SK-N-SH (cell line): ENCODE data around the gene EFTUD2. TPM values are rescaled to one million over a fixed set of nuclear protein-coding genes. Genes with fewer than 3 reads are reported as not detected.

Experiments used
- CTCF ChIA-PET: fragments of 300-600, 350-600 bp; formaldehyde crosslinking; extraction: SDS; loops from one replicate; lab custom pipeline; 2021; lab: Yijun Ruan, JAX
- POLR2A ChIA-PET: fragments of 350-600 bp; sonication (Branson Sonifier 250); formaldehyde crosslinking; extraction: SDS; loops from one replicate; lab custom pipeline; 2020; ENCODE audit warnings: antibody characterized with exemption, inconsistent platforms; lab: Yijun Ruan, JAX
- DNase-seq: peaks from one replicate; pipeline ENCODE4 v3.0.0; 2012
- H2AFZ ChIP-seq: fragments of 200-600 bp; sonication (generic); 2 replicates; pipeline ENCODE4 v1.8.1; 2016; ENCODE audit warnings: antibody characterized with exemption, mild to moderate bottlenecking, low read depth
- H3F3A ChIP-seq: fragments of 200-600 bp; sonication (generic); replicated peaks from 2 replicates; pipeline ENCODE3; 2016; ENCODE audit warnings: antibody characterized with exemption, mild to moderate bottlenecking; ENCODE audit not compliant: insufficient read depth
- H3K27ac ChIP-seq, 2 experiments: fragments of 200-500 bp in 1 of 2; fragments of 200-600 bp in 1 of 2; sonication (Bioruptor generic) in 1 of 2; sonication (generic), shearing (Covaris generic) in 1 of 2; 2 replicates each; pipeline versions ENCODE4 v1.5.1 to v1.6.1; 2014 to 2016; ENCODE audit warnings: low read depth in 2 of 2, inconsistent platforms in 1 of 2, low read length in 1 of 2, mild to moderate bottlenecking in 1 of 2, mixed read lengths in 1 of 2
- H3K27me3 ChIP-seq: fragments of 200-600 bp; sonication (generic), shearing (Covaris generic); 2 replicates; pipeline ENCODE4 v1.6.1; 2016; ENCODE audit warnings: mixed run types; ENCODE audit not compliant: insufficient read depth
- H3K36me3 ChIP-seq, 2 experiments: fragments of 200-500 bp in 1 of 2; fragments of 200-600 bp in 1 of 2; sonication (Bioruptor generic) in 1 of 2; sonication (generic) in 1 of 2; replicated peaks in 1 of 2; 2 replicates each; pipeline versions ENCODE3 to v1.5.1; 2014 to 2016; ENCODE audit warnings: low read length in 1 of 2, mild to moderate bottlenecking in 1 of 2; ENCODE audit not compliant: insufficient read depth in 2 of 2, control insufficient read depth in 1 of 2
- H3K4me1 ChIP-seq, 2 experiments: fragments of 200-500 bp in 1 of 2; fragments of 200-600 bp in 1 of 2; sonication (Bioruptor generic) in 1 of 2; sonication (generic), shearing (Covaris generic) in 1 of 2; 2 replicates each; pipeline versions ENCODE4 v1.5.1 to v1.6.1; 2014 to 2016; ENCODE audit warnings: low read depth in 1 of 2, low read length in 1 of 2, mixed run types in 1 of 2; ENCODE audit not compliant: insufficient read depth in 2 of 2, control insufficient read depth in 1 of 2
- H3K4me2 ChIP-seq: fragments of 200-600 bp; sonication (generic), shearing (Covaris generic); 2 replicates; pipeline ENCODE4 v1.6.1; 2017; ENCODE audit warnings: mixed run types
- H3K4me3 ChIP-seq, 2 experiments: fragments of 200-500 bp in 1 of 2; fragments of 200-600 bp in 1 of 2; sonication (Bioruptor generic) in 1 of 2; sonication (generic), shearing (Covaris generic) in 1 of 2; 2 replicates each; pipeline versions ENCODE4 v1.5.1 to v1.8.1; 2014 to 2016; ENCODE audit warnings: low read depth in 2 of 2, inconsistent platforms in 1 of 2, low read length in 1 of 2, mild to moderate bottlenecking in 1 of 2, mixed read lengths in 1 of 2, moderate library complexity in 1 of 2
- H3K79me2 ChIP-seq: fragments of 200-600 bp; sonication (generic); 2 replicates; pipeline ENCODE4 v1.8.1; 2017; ENCODE audit warnings: mild to moderate bottlenecking; ENCODE audit not compliant: insufficient read depth
- H3K9ac ChIP-seq: fragments of 200-600 bp; sonication (generic); 2 replicates; pipeline ENCODE4 v1.6.1; 2017; ENCODE audit warnings: mixed run types
- H3K9me2 ChIP-seq: fragments of 200-600 bp; sonication (generic); 2 replicates; pipeline ENCODE4 v1.6.1; 2017; ENCODE audit warnings: mixed run types
- H3K9me3 ChIP-seq: fragments of 200-600 bp; sonication (generic); 2 replicates; pipeline ENCODE4 v1.6.1; 2017; ENCODE audit warnings: mixed run types, mild to moderate bottlenecking, moderate library complexity
- H4K20me1 ChIP-seq: fragments of 200-600 bp; sonication (generic); 2 replicates; pipeline ENCODE4 v1.6.1; 2017; ENCODE audit warnings: mild to moderate bottlenecking, mixed run types; ENCODE audit not compliant: insufficient read depth
- ELF1 ChIP-seq: IDR thresholded peaks from 2 replicates; pipeline ENCODE4 v1.4.0; 2012
- EZH2phosphoT487 ChIP-seq: fragments of 200-600 bp; sonication (generic); IDR thresholded peaks from 2 replicates; pipeline ENCODE4 v1.6.1; 2017; ENCODE audit warnings: low read depth, mixed run types, mild to moderate bottlenecking, antibody characterized with exemption, moderate library complexity, borderline replicate concordance
- FOXM1 ChIP-seq: IDR thresholded peaks from 2 replicates; pipeline ENCODE4 v1.4.0; 2012; ENCODE audit warnings: low read depth, mild to moderate bottlenecking
- NRF1 ChIP-seq: IDR thresholded peaks from 2 replicates; pipeline ENCODE4 v1.6.1; 2012; ENCODE audit warnings: low read depth, mild to moderate bottlenecking, low read length
- RAD21 ChIP-seq: IDR thresholded peaks from 2 replicates; pipeline ENCODE4 v1.6.1; 2012; ENCODE audit warnings: mild to moderate bottlenecking, low read length
- RFX5 ChIP-seq: IDR thresholded peaks from 2 replicates; pipeline ENCODE4 v1.6.1; 2012; ENCODE audit warnings: mild to moderate bottlenecking, improper control_type of control experiment, low read length
- SMC3 ChIP-seq: IDR thresholded peaks from 2 replicates; pipeline ENCODE4 v1.6.1; 2012; ENCODE audit warnings: low read depth, low read length, improper control_type of control experiment
- WGBS: methylation state at CpG from one replicate; pipeline ENCODE4 v1.1.6; 2017; ENCODE audit warnings: low lambda C conversion rate; 5-methylcytosine and 5-hydroxymethylcytosine counted together
- polyA plus RNA-seq, 3 experiments: library from polyadenylated mRNA; depleted of rRNA; stranded (reverse); fragments of >200 nt; gene quantifications; 2 replicates each; pipeline ENCODE4 v1.2.3, GENCODE V29; 2012
- TF ChIP-seq, protein P1 (sequence below): IDR thresholded peaks from 2 replicates; pipeline ENCODE4; 2012
- TF ChIP-seq, protein P2 (sequence below): IDR thresholded peaks from 2 replicates; pipeline ENCODE4 v1.4.0; 2012; ENCODE audit warnings: low read depth, borderline replicate concordance

The EFTUD2 gene
- polyA plus RNA-seq, 1 of the 3 experiments (the other 2 are of a cell fraction): 82.9 TPM

DNA sequence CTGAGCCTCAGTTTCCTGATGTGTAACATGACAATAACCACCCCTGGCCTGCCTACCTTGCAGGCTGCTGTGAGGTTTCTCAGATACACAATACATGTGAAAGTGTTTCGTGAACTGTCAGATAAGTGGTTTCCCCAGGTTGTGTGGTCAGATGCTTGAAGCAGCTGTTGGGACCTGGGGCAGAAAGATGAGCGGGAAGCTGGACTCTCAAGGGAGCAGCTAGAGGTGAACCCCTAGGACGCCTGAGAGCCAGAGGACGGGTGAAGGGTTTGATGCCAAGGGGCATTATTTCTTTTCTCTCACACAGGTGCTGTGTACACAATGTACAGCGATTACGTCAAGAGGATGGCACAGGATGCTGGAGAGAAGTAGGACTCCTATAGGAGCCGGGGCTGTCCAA is 49.2 kb downstream of the EFTUD2 start:
- Histone ChIP-seq H3K27ac (no peak overlapping the region), H3K36me3 (peaks cover 30 to 44% of the 10 kb centered on the region in 2 experiments)

DNA sequence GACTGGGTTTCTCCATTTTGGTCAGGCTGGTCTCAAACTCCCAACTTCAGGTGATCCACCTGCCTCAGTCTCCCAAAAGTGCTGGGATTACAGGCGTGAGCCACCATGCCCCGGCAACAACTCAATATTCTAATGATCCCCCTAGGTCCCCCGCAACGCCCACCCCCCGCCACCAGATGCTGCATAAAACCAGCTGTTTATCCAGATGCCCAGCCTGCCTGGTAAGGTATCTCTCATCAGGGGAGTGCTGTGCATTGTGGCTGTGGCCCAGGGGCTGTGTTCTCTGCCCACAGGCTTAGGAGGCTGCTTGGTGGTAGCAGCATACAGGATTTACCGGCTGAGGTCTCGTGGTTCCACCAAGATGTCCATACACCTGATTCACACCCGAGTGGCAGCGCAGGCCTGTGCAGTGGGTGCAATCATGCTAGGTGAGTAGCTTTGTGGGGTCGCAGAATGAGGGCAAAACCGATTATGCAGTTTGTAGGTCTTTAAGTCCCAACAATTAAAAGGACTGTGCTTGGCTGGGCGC is 50.2 kb downstream of the EFTUD2 start:
- Histone ChIP-seq H3K79me2 (no peaks in the 10 kb centered on the region), H3K27me3 (no peaks in the 10 kb centered on the region), H3K27ac (no peak overlapping the region), H3K9me2 (no peaks in the 10 kb centered on the region), H3K4me1 (peaks cover 0 to 3% of the 10 kb centered on the region in 2 experiments; a peak in 1 of 4 replicates), H3K9ac (no peak overlapping the region), H3K4me3 (no peak overlapping the region), H3K9me3 (no peaks in the 10 kb centered on the region), H4K20me1 (no peaks in the 10 kb centered on the region), H2AFZ (no peak overlapping the region), H3F3A (peaks cover 4% of the 10 kb centered on the region), H3K4me2 (no peak overlapping the region), H3K36me3 (peaks cover 21 to 35% of the 10 kb centered on the region in 2 experiments)
- CTCF ChIA-PET: interaction anchor here (3.5 to 17.4 kb wide), 2 partner anchors 16 to 71 kb away, joined by 18 to 202 read pairs; no protein-coding TSS in a partner anchor
- WGBS: 92% methylated on average over 10 of the region's 12 CpGs
- POLR2A ChIA-PET: no interaction called here
- DNase-seq: peak; percentile 54
- TF ChIP-seq, protein P1, sequence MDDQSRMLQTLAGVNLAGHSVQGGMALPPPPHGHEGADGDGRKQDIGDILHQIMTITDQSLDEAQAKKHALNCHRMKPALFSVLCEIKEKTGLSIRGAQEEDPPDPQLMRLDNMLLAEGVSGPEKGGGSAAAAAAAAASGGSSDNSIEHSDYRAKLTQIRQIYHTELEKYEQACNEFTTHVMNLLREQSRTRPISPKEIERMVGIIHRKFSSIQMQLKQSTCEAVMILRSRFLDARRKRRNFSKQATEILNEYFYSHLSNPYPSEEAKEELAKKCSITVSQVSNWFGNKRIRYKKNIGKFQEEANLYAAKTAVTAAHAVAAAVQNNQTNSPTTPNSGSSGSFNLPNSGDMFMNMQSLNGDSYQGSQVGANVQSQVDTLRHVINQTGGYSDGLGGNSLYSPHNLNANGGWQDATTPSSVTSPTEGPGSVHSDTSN: no peak
- TF ChIP-seq FOXM1: no peak
- TF ChIP-seq RFX5: no peak
- no peak for TF ChIP-seq NRF1
- TF ChIP-seq RAD21: no peak
- TF ChIP-seq SMC3: no peak
- TF ChIP-seq, protein P2, sequence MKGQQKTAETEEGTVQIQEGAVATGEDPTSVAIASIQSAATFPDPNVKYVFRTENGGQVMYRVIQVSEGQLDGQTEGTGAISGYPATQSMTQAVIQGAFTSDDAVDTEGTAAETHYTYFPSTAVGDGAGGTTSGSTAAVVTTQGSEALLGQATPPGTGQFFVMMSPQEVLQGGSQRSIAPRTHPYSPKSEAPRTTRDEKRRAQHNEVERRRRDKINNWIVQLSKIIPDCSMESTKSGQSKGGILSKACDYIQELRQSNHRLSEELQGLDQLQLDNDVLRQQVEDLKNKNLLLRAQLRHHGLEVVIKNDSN: no peak

More for the DNA sequence above, 49.2 kb downstream of the EFTUD2 start:
- no peak for DNase-seq
- no peak overlapping the region for H3K4me3 ChIP-seq
- no peak overlapping the region for H2AFZ ChIP-seq
- peaks cover 0 to 3% of the 10 kb centered on the region in 2 experiments; a peak in 1 of 4 replicates for H3K4me1 ChIP-seq
- TF ChIP-seq EZH2phosphoT487 (no peak), ELF1 (no peak)
- TF ChIP-seq, all 33 proteins: peak for 0
- Histone ChIP-seq H3K27me3 (no peaks in the 10 kb centered on the region), H3K79me2 (no peaks in the 10 kb centered on the region), H3F3A (peaks cover 4% of the 10 kb centered on the region), H3K4me2 (no peak overlapping the region), H3K9me3 (no peaks in the 10 kb centered on the region), H3K9me2 (no peaks in the 10 kb centered on the region), H4K20me1 (no peaks in the 10 kb centered on the region), H3K9ac (no peak overlapping the region)
- WGBS: 89% methylated on average over 7 of the region's 7 CpGs
- ChIA-PET CTCF (interaction anchor here (0.7 to 17.4 kb wide), 5 partner anchors 10 to 285 kb away, joined by 3 to 202 read pairs (median 8); no protein-coding TSS in a partner anchor), POLR2A (no interaction called here)
